T-cell (primary cell): ENCODE data around the gene PLEKHH1. TPM values are rescaled to one million over a fixed set of nuclear protein-coding genes. Genes with fewer than 3 reads are reported as not detected.
"Not testable (repeated sequence)": the region's sequence is repeated elsewhere in the genome, so short reads cannot be mapped to it uniquely, and the experiment has no call there.

Source experiments
- ATAC-seq, 4 experiments: fragments of 200-7000 bp in 3 of 4; fragments of 150-1000 bp in 1 of 4; cut with Tn5 transposase; replicated peaks in 1 of 4; 1 replicate in 3 of 4; 2 replicates in 1 of 4; pipeline ENCODE4 v1.10.0; 2021; ENCODE audit warnings: moderate library complexity in 3 of 4, mild to moderate bottlenecking in 2 of 4, moderate number of reproducible peaks in 1 of 4
- CTCF ChIA-PET, 2 donors: fragments of 300-600 bp; sonication (Branson Sonifier 250); formaldehyde crosslinking; loops; one replicate each; lab custom pipeline; 2022; ENCODE audit warnings: antibody characterized with exemption in 2 of 2; lab: Charles Lee
- POLR2A ChIA-PET, 2 donors: fragments of 300-600 bp; sonication (Branson Sonifier 250); formaldehyde crosslinking; loops; one replicate each; lab custom pipeline; 2022; ENCODE audit warnings: antibody characterized with exemption in 2 of 2; lab: Charles Lee
- DNase-seq, 35 experiments: peaks; one replicate each; pipeline versions ENCODE4 v3.0.0 to v3.0.0-alpha.2; 2013 to 2023
- H3K27ac ChIP-seq: one replicate; pipeline ENCODE4 v1.5.1; 2013; ENCODE audit warnings: low read length
- H3K27me3 ChIP-seq, 2 experiments: replicated peaks in 1 of 2; 1 replicate in 1 of 2; 2 replicates in 1 of 2; pipeline versions ENCODE4 v1.6.1 to v1.7.0; 2013; ENCODE audit warnings: low read length in 1 of 2, mixed read lengths in 1 of 2; ENCODE audit not compliant: control insufficient read depth in 2 of 2, insufficient read depth in 2 of 2; ENCODE audit errors: extremely low read depth in 1 of 2
- H3K36me3 ChIP-seq, 2 donors: 1 replicate in 1 of 2; 2 replicates in 1 of 2; pipeline versions ENCODE4 v1.6.1 to v1.7.0; 2013; ENCODE audit warnings: low read length in 1 of 2; ENCODE audit not compliant: control insufficient read depth in 2 of 2, insufficient read depth in 1 of 2; ENCODE audit errors: extremely low read depth in 1 of 2
- H3K4me1 ChIP-seq, 2 experiments: 1 replicate in 1 of 2; 2 replicates in 1 of 2; pipeline versions ENCODE4 v1.6.1 to v1.7.0; 2013; ENCODE audit warnings: low read length in 2 of 2, mixed read lengths in 1 of 2; ENCODE audit not compliant: insufficient read depth in 2 of 2, control insufficient read depth in 1 of 2; ENCODE audit errors: extremely low read depth in 1 of 2
- H3K4me3 ChIP-seq, 2 donors: 1 replicate in 1 of 2; 2 replicates in 1 of 2; pipeline versions ENCODE4 v1.5.1 to v1.7.0; 2013; ENCODE audit warnings: mild to moderate bottlenecking in 2 of 2, low read length in 1 of 2, moderate library complexity in 1 of 2; ENCODE audit not compliant: control insufficient read depth in 1 of 2; ENCODE audit errors: extremely low read depth in 1 of 2
- H3K9me3 ChIP-seq: 2 replicates; pipeline ENCODE4 v1.7.0; 2013
- H3K27ac Mint-ChIP-seq, 2 donors: one replicate each; pipeline ENCODE4 v1.8.0; 2020 to 2021; ENCODE audit warnings: mild to moderate bottlenecking in 2 of 2, mixed read lengths in 2 of 2
- H3K27me3 Mint-ChIP-seq, 2 donors: one replicate each; pipeline ENCODE4 v1.8.0; 2021 to 2022; ENCODE audit warnings: mixed read lengths in 2 of 2
- H3K36me3 Mint-ChIP-seq: one replicate; pipeline ENCODE4 v1.8.0; 2021; ENCODE audit warnings: mixed read lengths
- H3K4me1 Mint-ChIP-seq, 3 donors: one replicate each; pipeline ENCODE4 v1.8.0; 2020 to 2022; ENCODE audit warnings: mixed read lengths in 3 of 3, mild to moderate bottlenecking in 1 of 3
- H3K4me3 Mint-ChIP-seq, 3 donors: one replicate each; pipeline ENCODE4 v1.8.0; 2020 to 2022; ENCODE audit warnings: mild to moderate bottlenecking in 3 of 3, mixed read lengths in 3 of 3, moderate library complexity in 3 of 3
- H3K9me3 Mint-ChIP-seq, 3 donors: one replicate each; pipeline ENCODE4 v1.8.0; 2020 to 2022; ENCODE audit warnings: mixed read lengths in 3 of 3
- WGBS: methylation state at CpG from one replicate; pipeline ENCODE4 v1.1.5; 2013; ENCODE audit warnings: missing lambda C conversion rate; ENCODE audit not compliant: insufficient coverage; 5-methylcytosine and 5-hydroxymethylcytosine counted together
- total RNA-seq, 35 experiments: library from RNA in 6 of 35; stranded (reverse) in 6 of 35; fragments of 120-200 nt in 1 of 35; gene quantifications; one replicate each; pipeline versions ENCODE4 v1.2.1 to v1.2.4 and lab custom pipeline; 2013 to 2026

The PLEKHH1 gene
- total RNA-seq, 5 donors from 2014 or later (not counting 1 experiment from before 2014, with no cell fraction given) = 0.20 to 1.0 (median 0.58) TPM

GRCh38 chr14:67626131-67626530 lies 93.0 kb downstream of the PLEKHH1 start:
- H3K27me3 ChIP-seq, POLR2A ChIA-PET, H3K4me3 Mint-ChIP-seq, H3K27ac ChIP-seq, DNase-seq, H3K27me3 Mint-ChIP-seq, CTCF ChIA-PET, ATAC-seq, H3K27ac Mint-ChIP-seq, H3K36me3 Mint-ChIP-seq, H3K4me3 ChIP-seq, H3K9me3 ChIP-seq, H3K9me3 Mint-ChIP-seq, H3K36me3 ChIP-seq: not testable (repeated sequence)
- peaks cover 4 to 13% of the 10 kb centered on the region in 2 experiments for H3K4me1 ChIP-seq
- WGBS = no CpG with 5 or more reads among the region's 1 CpG
- H3K4me1 Mint-ChIP-seq = peaks cover 9 to 14% (median 11%) of the 10 kb centered on the region in 3 donors

- ATAC-seq (no peak), DNase-seq (no peak)
- Histone ChIP-seq H3K27me3 (no peaks in the 10 kb centered on the region), H3K36me3 (no peaks in the 10 kb centered on the region), H3K4me1 (peaks cover 4 to 8% of the 10 kb centered on the region in 2 experiments), H3K27ac (no peak overlapping the region), H3K4me3 (no peak overlapping the region), H3K9me3 (no peaks in the 10 kb centered on the region)
- Mint-ChIP-seq H3K4me3 (no peak overlapping the region), H3K36me3 (peaks cover 11% of the 10 kb centered on the region), H3K27me3 (peaks cover 0 to 2% of the 10 kb centered on the region in 2 donors), H3K9me3 (no peaks in the 10 kb centered on the region), H3K4me1 (peaks cover 6 to 8% (median 8%) of the 10 kb centered on the region in 3 donors), H3K27ac (no peak overlapping the region)
- POLR2A ChIA-PET = no interaction called here
- CTCF ChIA-PET = interaction anchor here in 1 of 2 donors (0.6 to 0.7 kb wide), 2 partner anchors 8 to 9 kb away, joined by 3 to 4 read pairs; no protein-coding TSS in a partner anchor
Observed at GRCh38 chr14:67627519-67627918, 94.4 kb downstream of the PLEKHH1 start.

DNA sequence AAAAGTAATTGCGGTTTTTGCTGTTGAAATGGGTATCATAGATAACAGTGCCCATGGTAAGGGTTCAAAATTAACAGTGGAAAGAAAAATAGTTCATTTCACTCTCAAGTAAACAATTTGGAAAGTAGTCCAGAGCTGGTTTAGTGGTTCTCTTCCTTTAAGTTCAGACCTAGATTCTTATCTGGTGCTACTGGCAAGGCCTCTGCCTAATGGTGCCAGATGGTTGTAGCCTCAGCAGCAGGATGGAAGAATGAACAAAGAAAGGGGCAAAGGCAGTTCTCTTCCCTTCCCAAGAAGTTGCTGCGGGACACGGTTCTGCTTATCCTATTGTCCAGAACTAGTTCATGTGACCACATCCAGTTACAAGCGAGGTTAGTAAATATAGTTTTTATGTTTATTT lies 97.1 kb downstream of the PLEKHH1 start:
- Mint-ChIP-seq H3K4me3 (no peak overlapping the region), H3K27ac (no peak overlapping the region), H3K9me3 (no peaks in the 10 kb centered on the region), H3K27me3 (no peaks in the 10 kb centered on the region), H3K4me1 (no peaks in the 10 kb centered on the region), H3K36me3 (peaks cover 18% of the 10 kb centered on the region)
- no CpG with 5 or more reads among the region's 4 CpGs for WGBS
- Histone ChIP-seq H3K9me3 (no peaks in the 10 kb centered on the region), H3K4me3 (no peak overlapping the region), H3K36me3 (no peaks in the 10 kb centered on the region), H3K4me1 (no peaks in the 10 kb centered on the region), H3K27me3 (no peaks in the 10 kb centered on the region), H3K27ac (no peak overlapping the region)
- DNase-seq (no peak), ATAC-seq (no peak)
- ChIA-PET CTCF (no interaction called here), POLR2A (no interaction called here)

DNA sequence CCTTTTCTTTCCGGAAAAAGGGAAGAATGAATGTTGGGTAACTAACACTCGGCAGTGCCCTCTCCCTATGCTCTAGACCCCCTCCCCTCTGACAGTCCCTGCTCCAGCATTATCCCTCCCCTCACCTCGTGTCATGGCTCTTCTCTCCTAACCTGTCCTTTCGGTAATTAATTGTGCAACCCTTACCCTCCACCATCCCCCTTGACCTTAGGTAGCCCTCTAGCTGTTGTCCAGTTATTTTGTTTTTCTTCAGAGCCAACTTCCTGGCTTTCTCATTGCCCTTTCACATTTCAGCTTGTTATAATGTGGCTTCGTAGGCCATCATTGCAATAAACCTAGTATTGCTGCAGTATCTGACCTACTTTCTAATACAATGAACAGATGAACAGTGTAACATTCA lies 97.8 kb downstream of the PLEKHH1 start:
- Histone ChIP-seq H3K36me3 (no peaks in the 10 kb centered on the region), H3K4me1 (no peaks in the 10 kb centered on the region), H3K4me3 (no peak overlapping the region), H3K9me3 (no peaks in the 10 kb centered on the region), H3K27ac (no peak overlapping the region), H3K27me3 (no peaks in the 10 kb centered on the region)
- ChIA-PET POLR2A (no interaction called here), CTCF (interaction anchor here (0.6 to 0.8 kb wide), 2 partner anchors 18 to 365 kb away, joined by 4 read pairs; no protein-coding TSS in a partner anchor)
- Mint-ChIP-seq H3K27ac (no peak overlapping the region), H3K4me3 (no peak overlapping the region), H3K9me3 (no peaks in the 10 kb centered on the region), H3K4me1 (no peaks in the 10 kb centered on the region), H3K27me3 (no peaks in the 10 kb centered on the region), H3K36me3 (peaks cover 18% of the 10 kb centered on the region)
- 87% methylated on average over 3 of the region's 5 CpGs for WGBS
- DNase-seq (no peak), ATAC-seq (no peak)

DNA sequence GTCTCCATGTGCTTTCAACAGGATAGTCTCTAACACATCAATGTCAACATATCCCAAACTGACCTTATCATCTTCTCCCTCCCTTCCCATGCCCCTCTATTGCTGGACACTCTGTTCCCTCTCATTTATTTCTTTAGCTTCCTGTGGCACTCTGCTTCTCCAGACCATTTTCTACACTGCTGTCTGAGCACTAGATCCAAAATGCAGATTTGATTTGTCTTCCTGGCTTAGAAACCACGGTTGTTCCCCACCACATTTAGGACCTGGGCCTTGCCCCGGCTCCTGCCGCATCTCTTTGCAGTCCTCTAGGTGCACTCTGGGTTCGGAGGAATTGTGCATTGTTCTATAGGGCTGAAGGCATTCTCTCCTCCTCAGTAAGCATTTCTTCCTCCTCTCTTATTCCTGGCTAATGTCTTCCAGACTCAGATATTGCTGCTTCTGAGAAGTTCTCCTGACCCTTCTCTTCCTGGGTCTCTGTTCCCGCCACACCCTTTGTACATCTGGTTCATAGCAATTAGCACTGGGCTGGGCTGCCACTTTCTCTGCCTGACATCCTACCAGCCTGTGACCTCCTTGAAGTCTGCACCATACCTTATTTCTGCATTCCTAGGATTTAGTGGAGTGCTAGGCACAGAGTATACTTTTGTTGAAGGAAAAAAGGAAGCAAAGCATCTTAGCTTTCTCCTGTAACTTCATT lies 100.5 kb downstream of the PLEKHH1 start:
- H3K4me1 ChIP-seq = no peaks in the 10 kb centered on the region
- H3K9me3 Mint-ChIP-seq = no peaks in the 10 kb centered on the region
- no peak overlapping the region for H3K27ac ChIP-seq
- H3K4me3 ChIP-seq = no peak overlapping the region
- CTCF ChIA-PET = no interaction called here
- H3K27ac Mint-ChIP-seq = peak overlapping the region in 1 of 2 donors; percentile 17
- no peaks in the 10 kb centered on the region for H3K27me3 Mint-ChIP-seq
- H3K4me3 Mint-ChIP-seq = no peak overlapping the region
- no peaks in the 10 kb centered on the region for H3K36me3 ChIP-seq
- DNase-seq = no peak
- no peaks in the 10 kb centered on the region for H3K4me1 Mint-ChIP-seq
- no peak for ATAC-seq
- POLR2A ChIA-PET = no interaction called here
- H3K36me3 Mint-ChIP-seq = peaks cover 18% of the 10 kb centered on the region
- no peaks in the 10 kb centered on the region for H3K9me3 ChIP-seq
- H3K27me3 ChIP-seq = no peaks in the 10 kb centered on the region
- WGBS = 85% methylated on average over 4 of the region's 5 CpGs

DNA sequence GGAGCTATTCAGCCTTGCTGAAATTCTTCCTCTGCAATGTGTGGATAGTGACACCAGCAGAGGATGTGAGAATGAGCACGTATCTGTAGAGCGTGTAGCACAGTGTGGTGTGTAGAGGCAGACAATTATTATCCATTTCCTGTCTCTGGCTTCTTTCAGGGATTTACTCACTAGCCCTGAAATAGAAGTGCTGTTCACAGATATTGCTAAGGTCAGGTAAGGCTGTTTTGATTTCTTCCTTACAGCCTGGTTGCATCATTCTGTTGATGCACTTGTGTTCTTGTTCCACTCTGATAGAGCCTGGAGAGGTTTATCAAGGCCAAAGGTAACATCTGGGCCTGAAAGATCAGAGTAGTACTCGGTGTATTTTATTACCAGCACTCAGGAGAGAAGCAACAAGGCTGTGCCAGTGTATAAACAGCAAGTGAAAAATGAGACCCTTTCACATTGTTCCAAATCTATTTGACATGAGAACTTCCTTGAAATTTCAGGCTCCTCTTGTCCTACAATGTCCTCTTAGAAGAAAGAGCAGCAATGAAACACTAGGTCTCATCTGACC lies 103.3 kb downstream of the PLEKHH1 start:
- no CpG with 5 or more reads among the region's 3 CpGs for WGBS

More for the DNA sequence above, 103.3 kb downstream of the PLEKHH1 start:
- Mint-ChIP-seq H3K36me3 (peaks cover 15% of the 10 kb centered on the region), H3K27ac (no peak overlapping the region), H3K4me1 (no peaks in the 10 kb centered on the region), H3K9me3 (no peaks in the 10 kb centered on the region), H3K27me3 (no peaks in the 10 kb centered on the region), H3K4me3 (no peak overlapping the region)
- H3K27ac ChIP-seq = no peak overlapping the region
- DNase-seq (no peak), ATAC-seq (no peak)
- CTCF ChIA-PET = interaction anchor here in 1 of 2 donors (0.7 kb wide), 1 partner anchor 23 kb away, joined by 4 read pairs; no protein-coding TSS in a partner anchor
- no peaks in the 10 kb centered on the region for H3K4me1 ChIP-seq
- H3K27me3 ChIP-seq = no peaks in the 10 kb centered on the region
- no peak overlapping the region for H3K4me3 ChIP-seq
- POLR2A ChIA-PET = interaction anchor here in 1 of 2 donors (0.6 to 0.7 kb wide), 2 partner anchors 15 to 53 kb away, joined by 3 to 8 read pairs; no protein-coding TSS in a partner anchor
- no peaks in the 10 kb centered on the region for H3K9me3 ChIP-seq
- no peaks in the 10 kb centered on the region for H3K36me3 ChIP-seq
